H9 (cell line): ENCODE results near the gene POLR2A. TPM values are rescaled to one million over a fixed set of nuclear protein-coding genes. Genes with fewer than 3 reads are reported as not detected.

Experiments
- DNase-seq: peaks from one replicate; pipeline ENCODE4 v3.0.0-alpha.2; 2017
- H2AFZ ChIP-seq: one replicate; pipeline ENCODE4 v1.6.1; 2013; ENCODE audit warnings: mild to moderate bottlenecking, low read length, control low read depth, moderate library complexity
- H2AK5ac ChIP-seq: 2 replicates; pipeline ENCODE4 v1.6.1; 2013; ENCODE audit warnings: low read length, control low read depth, mixed read lengths; ENCODE audit not compliant: insufficient read length
- H2BK120ac ChIP-seq: one replicate; pipeline ENCODE4 v1.6.1; 2013; ENCODE audit warnings: low read depth, mild to moderate bottlenecking, low read length, control low read depth, inconsistent platforms; ENCODE audit not compliant: poor library complexity, severe bottlenecking
- H2BK12ac ChIP-seq: 2 replicates; pipeline ENCODE4 v1.6.1; 2013; ENCODE audit warnings: low read length, control low read depth, mixed read lengths, low read depth; ENCODE audit not compliant: insufficient read length
- H2BK15ac ChIP-seq: 2 replicates; pipeline ENCODE4 v1.6.1; 2013; ENCODE audit warnings: low read depth, low read length, control low read depth
- H2BK20ac ChIP-seq: one replicate; pipeline ENCODE4 v1.6.1; 2013; ENCODE audit warnings: low read depth, mild to moderate bottlenecking, low read length, control low read depth, inconsistent platforms; ENCODE audit not compliant: poor library complexity, severe bottlenecking
- H2BK5ac ChIP-seq: 2 replicates; pipeline ENCODE4 v1.6.1; 2013; ENCODE audit warnings: low read length, control low read depth, mixed read lengths; ENCODE audit not compliant: insufficient read length
- H3K14ac ChIP-seq: 2 replicates; pipeline ENCODE4 v1.6.1; 2013; ENCODE audit warnings: low read length, control low read depth; ENCODE audit not compliant: insufficient read depth
- H3K18ac ChIP-seq: 2 replicates; pipeline ENCODE4 v1.6.1; 2013; ENCODE audit warnings: low read depth, mild to moderate bottlenecking, mixed read lengths, low read length, control low read depth; ENCODE audit not compliant: insufficient read length
- H3K23ac ChIP-seq: 2 replicates; pipeline ENCODE4 v1.6.1; 2013; ENCODE audit warnings: low read length, control low read depth, mixed read lengths, low read depth; ENCODE audit not compliant: insufficient read length
- H3K23me2 ChIP-seq: 2 replicates; pipeline ENCODE4 v1.6.1; 2013; ENCODE audit warnings: low read depth, mild to moderate bottlenecking, mixed read lengths, low read length, control low read depth; ENCODE audit not compliant: insufficient read length, poor library complexity, severe bottlenecking
- H3K27ac ChIP-seq: 2 replicates; pipeline ENCODE4 v1.5.1; 2013; ENCODE audit warnings: low read length, control low read depth, mixed read lengths, low read depth; ENCODE audit not compliant: insufficient read length
- H3K27me3 ChIP-seq: 2 replicates; pipeline ENCODE4 v1.6.1; 2013; ENCODE audit warnings: low read length, control low read depth, inconsistent platforms; ENCODE audit not compliant: insufficient read depth
- H3K4ac ChIP-seq: 2 replicates; pipeline ENCODE4 v1.6.1; 2013; ENCODE audit warnings: low read depth, mild to moderate bottlenecking, control low read depth, inconsistent platforms, low read length, moderate library complexity
- H3K4me1 ChIP-seq: 2 replicates; pipeline ENCODE4 v1.6.1; 2013; ENCODE audit warnings: low read length, control low read depth, inconsistent platforms; ENCODE audit not compliant: insufficient read depth
- H3K4me2 ChIP-seq: 2 replicates; pipeline ENCODE4 v1.6.1; 2013; ENCODE audit warnings: low read length, control low read depth, mixed read lengths; ENCODE audit not compliant: insufficient read length, insufficient read depth
- H3K56ac ChIP-seq: 2 replicates; pipeline ENCODE4 v1.6.1; 2013; ENCODE audit warnings: low read depth, mild to moderate bottlenecking, mixed read lengths, low read length, control low read depth; ENCODE audit not compliant: insufficient read length
- H3K79me1 ChIP-seq: 2 replicates; pipeline ENCODE4 v1.6.1; 2013; ENCODE audit warnings: low read depth, mild to moderate bottlenecking, moderate library complexity, low read length, control low read depth, inconsistent platforms; ENCODE audit not compliant: insufficient read depth, poor library complexity, severe bottlenecking
- H3K79me2 ChIP-seq: 2 replicates; pipeline ENCODE4 v1.6.1; 2013; ENCODE audit warnings: low read length, control low read depth, inconsistent platforms; ENCODE audit not compliant: insufficient read depth
- H3K9ac ChIP-seq: 2 replicates; pipeline ENCODE4 v1.6.1; 2013; ENCODE audit warnings: low read length, control low read depth, mixed read lengths; ENCODE audit not compliant: insufficient read length; ENCODE audit errors: extremely low read depth
- H3K9me3 ChIP-seq: one replicate; pipeline ENCODE4 v1.6.1; 2013; ENCODE audit warnings: low read depth, low read length, inconsistent platforms; ENCODE audit not compliant: control insufficient read depth
- H3T11ph ChIP-seq: one replicate; pipeline ENCODE4 v1.6.1; 2013; ENCODE audit warnings: mild to moderate bottlenecking, low read length, control low read depth, inconsistent platforms
- H4K20me1 ChIP-seq: one replicate; pipeline ENCODE4 v1.6.1; 2013; ENCODE audit not compliant: control insufficient read depth, insufficient read length, insufficient read depth
- H4K5ac ChIP-seq: 2 replicates; pipeline ENCODE4 v1.6.1; 2013; ENCODE audit warnings: low read depth, mild to moderate bottlenecking, mixed read lengths, low read length, control low read depth; ENCODE audit not compliant: insufficient read length
- H4K8ac ChIP-seq: replicated peaks from 2 replicates; pipeline ENCODE4 v1.6.1; 2013; ENCODE audit warnings: low read length, control low read depth, mixed read lengths, low read depth; ENCODE audit not compliant: insufficient read length
- H4K91ac ChIP-seq: 2 replicates; pipeline ENCODE4 v1.6.1; 2013; ENCODE audit warnings: low read depth, mild to moderate bottlenecking, moderate library complexity, mixed read lengths, low read length, control low read depth; ENCODE audit not compliant: insufficient read length
- H3K27ac Mint-ChIP-seq, 3 experiments: 2 replicates in 2 of 3; 3 replicates in 1 of 3; pipeline ENCODE4 v1.8.0; 2020 to 2021; ENCODE audit warnings: mixed read lengths in 3 of 3, mild to moderate bottlenecking in 1 of 3, moderate library complexity in 1 of 3
- H3K27me3 Mint-ChIP-seq: 2 replicates; pipeline ENCODE4 v1.8.0; 2021; ENCODE audit warnings: low read depth, mild to moderate bottlenecking, moderate library complexity, mixed read lengths
- H3K36me3 Mint-ChIP-seq, 3 experiments: 2 replicates in 2 of 3; 3 replicates in 1 of 3; pipeline ENCODE4 v1.8.0; 2020 to 2021; ENCODE audit warnings: low read depth in 3 of 3, mixed read lengths in 3 of 3; ENCODE audit not compliant: insufficient read depth in 1 of 3
- H3K4me1 Mint-ChIP-seq, 2 experiments: 2 replicates each; pipeline ENCODE4 v1.8.0; 2020; ENCODE audit warnings: mixed read lengths in 2 of 2
- H3K4me3 Mint-ChIP-seq, 2 experiments: 2 replicates in 1 of 2; 3 replicates in 1 of 2; pipeline ENCODE4 v1.8.0; 2020 to 2021; ENCODE audit warnings: mild to moderate bottlenecking in 2 of 2, mixed read lengths in 2 of 2, moderate library complexity in 1 of 2
- H3K9me3 Mint-ChIP-seq, 2 experiments: 2 replicates in 1 of 2; 3 replicates in 1 of 2; pipeline ENCODE4 v1.8.0; 2020; ENCODE audit warnings: mild to moderate bottlenecking in 2 of 2, mixed read lengths in 2 of 2, moderate library complexity in 1 of 2
- CTCF ChIP-seq: fragments of 200-600 bp; sonication (generic); conservative IDR thresholded peaks from 3 replicates; pipeline ENCODE4 v1.8.0; 2021; ENCODE audit warnings: antibody characterized with exemption, mild to moderate bottlenecking
- WGBS: extraction: QIAGEN DNeasy Blood & Tissue Kit; methylation state at CpG from one replicate; pipeline ENCODE4 v1.1.7; 2013; ENCODE audit warnings: missing lambda C conversion rate, low lambda C conversion rate, mixed read lengths; ENCODE audit not compliant: insufficient read length; ENCODE audit errors: extremely low coverage; 5-methylcytosine and 5-hydroxymethylcytosine counted together
- total RNA-seq: library from RNA; stranded (reverse); gene quantifications from 2 replicates; pipeline ENCODE4 v1.2.1, GENCODE V29; 2021

The POLR2A gene
- total RNA-seq, 1 experiment from 2014 or later = 153 TPM

GRCh38 chr17:7490144-7490543 lies 6.0 kb downstream of the POLR2A start:
- DNase-seq = no peak
- H3K9me3 ChIP-seq = no peaks in the 10 kb centered on the region
- H3T11ph ChIP-seq = no peak overlapping the region
- peaks cover 69% of the 10 kb centered on the region for H3K79me2 ChIP-seq
- 100% methylated on average over 1 of the region's 8 CpGs for WGBS
- H3K4ac ChIP-seq = no peak overlapping the region
- no peak overlapping the region for H3K18ac ChIP-seq
- no peak for TF ChIP-seq CTCF
- H2BK20ac ChIP-seq = no peak overlapping the region
- H3K9me3 Mint-ChIP-seq = no peaks in the 10 kb centered on the region
- no peak overlapping the region for H2AK5ac ChIP-seq
- H3K36me3 Mint-ChIP-seq = peaks cover 27 to 67% (median 44%) of the 10 kb centered on the region in 3 experiments
- H2BK15ac ChIP-seq = no peak overlapping the region
- H4K8ac ChIP-seq = no peak overlapping the region
- H3K27me3 Mint-ChIP-seq = no peaks in the 10 kb centered on the region
- no peak overlapping the region for H3K23ac ChIP-seq
- H3K9ac ChIP-seq = no peak overlapping the region
- no peak overlapping the region; a peak in 1 of 7 replicates for H3K27ac Mint-ChIP-seq
- no peaks in the 10 kb centered on the region; the same call in 1 of the 2 replicates for H3K4me1 ChIP-seq
- H3K4me3 Mint-ChIP-seq = no peak overlapping the region
- no peak overlapping the region for H3K27ac ChIP-seq
- H2BK12ac ChIP-seq = no peak overlapping the region
- no peak overlapping the region for H3K4me2 ChIP-seq
- H4K20me1 ChIP-seq = peaks cover 2% of the 10 kb centered on the region
- peaks cover 33 to 34% of the 10 kb centered on the region in 2 experiments for H3K4me1 Mint-ChIP-seq
- no peak overlapping the region for H2BK5ac ChIP-seq
- H3K79me1 ChIP-seq = peaks cover 14% of the 10 kb centered on the region
- H3K27me3 ChIP-seq = no peaks in the 10 kb centered on the region
- H3K14ac ChIP-seq = no peak overlapping the region
- peaks cover 4% of the 10 kb centered on the region for H3K23me2 ChIP-seq
- H4K91ac ChIP-seq = no peak overlapping the region
- H2AFZ ChIP-seq = no peak overlapping the region
- H3K56ac ChIP-seq = no peak overlapping the region
- no peak overlapping the region for H4K5ac ChIP-seq
- H2BK120ac ChIP-seq = no peak overlapping the region
